HG02763 (cell line): ENCODE data around the gene MOB4.
A peak's percentile ranks its signal among the peaks of the same experiment; 100 is the strongest.
"Not testable (repeated sequence)": the region's sequence is repeated elsewhere in the genome, so short reads cannot be mapped to it uniquely, and the experiment has no call there.

Experiments used
- ATAC-seq: cut with Tn5 transposase; IDR thresholded peaks from one replicate; pipeline ENCODE4 v1.9.1; 2021; ENCODE audit warnings: mild to moderate bottlenecking, moderate library complexity; ENCODE audit not compliant: unreplicated experiment

The MOB4 gene

DNA sequence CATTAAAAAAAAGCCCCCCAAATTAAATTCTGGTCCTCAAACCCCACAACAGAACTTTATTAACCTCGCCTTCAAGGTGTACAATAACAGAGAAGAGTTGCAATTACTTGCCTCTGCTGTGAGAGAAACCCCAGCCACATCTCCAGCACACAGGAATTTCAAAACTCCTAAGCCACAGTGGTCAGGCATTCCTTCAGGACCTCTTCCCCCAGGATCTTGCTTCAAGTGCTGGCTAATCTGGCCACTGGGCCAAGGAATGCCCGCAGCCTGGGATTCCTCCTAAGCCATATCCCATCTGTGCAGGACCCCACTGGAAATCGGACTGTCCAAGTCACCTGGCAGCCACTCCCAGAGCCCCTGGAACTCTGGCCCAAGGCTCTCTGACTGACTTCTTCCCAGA lies 64.3 kb downstream of the MOB4 start:
- ATAC-seq: not testable (repeated sequence)

GRCh38 chr2:197587255-197587654 lies 71.4 kb downstream of the MOB4 start:
- not testable (repeated sequence) for ATAC-seq

- no peak for ATAC-seq
Observed at GRCh38 chr2:197591339-197592072, 75.6 kb downstream of the MOB4 start.

- ATAC-seq: no peak
Observed at GRCh38 chr2:197596766-197597165, 80.9 kb downstream of the MOB4 start.

- ATAC-seq: no peak
Observed at GRCh38 chr2:197597166-197597565, 81.3 kb downstream of the MOB4 start.

- ATAC-seq: no peak
Observed at GRCh38 chr2:197598450-197598849, 82.6 kb downstream of the MOB4 start.

- ATAC-seq: no peak
Observed at GRCh38 chr2:197599285-197599965, 83.6 kb downstream of the MOB4 start.

DNA sequence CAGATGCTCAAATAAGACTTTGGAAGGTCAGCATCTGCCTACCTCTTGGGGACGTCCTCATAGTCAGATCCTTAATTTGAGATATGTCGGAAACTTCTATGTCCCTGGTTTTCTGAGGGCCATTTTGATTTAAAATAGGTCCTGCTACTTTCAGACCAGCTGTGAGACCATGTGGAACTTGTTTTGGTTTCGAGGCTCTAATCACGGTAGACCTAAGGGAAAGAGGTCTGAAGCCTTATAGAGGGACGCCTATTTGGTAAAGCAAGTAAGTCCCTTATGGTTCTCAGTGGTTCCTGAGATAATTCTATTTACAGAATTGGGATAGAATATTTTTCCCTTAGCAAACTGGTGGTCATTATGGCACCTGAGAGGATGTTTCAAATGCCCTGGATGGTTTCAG lies 84.4 kb downstream of the MOB4 start:
- peak; percentile 41 for ATAC-seq

- no peak for ATAC-seq
Observed at GRCh38 chr2:197601726-197602125, 85.9 kb downstream of the MOB4 start.
